GM19238 (cell line): ENCODE results near the gene NCOA3.

Source experiments
- DNase-seq: peaks from one replicate; pipeline ENCODE4 v3.0.0; 2011; ENCODE audit warnings: low spot score; ENCODE audit not compliant: insufficient read length

NCOA3 gene

DNA sequence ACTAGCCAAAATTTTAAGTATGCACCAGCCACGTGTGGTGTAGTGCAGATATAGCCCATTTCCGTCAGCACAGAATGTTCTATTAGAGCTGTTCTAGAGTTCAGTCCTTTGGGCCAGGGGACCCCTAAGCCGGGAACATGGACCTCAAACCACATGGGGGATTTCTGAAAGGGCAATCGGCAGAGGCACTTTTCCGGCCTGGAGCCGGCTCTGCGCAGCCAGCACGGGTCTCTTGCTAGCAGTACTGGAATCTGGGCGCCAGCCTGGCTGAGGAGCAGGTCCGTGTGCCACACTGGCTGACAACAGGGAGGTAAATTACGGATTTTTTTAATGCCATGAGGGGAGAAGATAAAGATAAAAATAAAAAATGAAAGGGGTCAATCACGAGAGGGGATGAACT, 163.1 kb downstream of the NCOA3 start:
- DNase-seq = no peak

DNA sequence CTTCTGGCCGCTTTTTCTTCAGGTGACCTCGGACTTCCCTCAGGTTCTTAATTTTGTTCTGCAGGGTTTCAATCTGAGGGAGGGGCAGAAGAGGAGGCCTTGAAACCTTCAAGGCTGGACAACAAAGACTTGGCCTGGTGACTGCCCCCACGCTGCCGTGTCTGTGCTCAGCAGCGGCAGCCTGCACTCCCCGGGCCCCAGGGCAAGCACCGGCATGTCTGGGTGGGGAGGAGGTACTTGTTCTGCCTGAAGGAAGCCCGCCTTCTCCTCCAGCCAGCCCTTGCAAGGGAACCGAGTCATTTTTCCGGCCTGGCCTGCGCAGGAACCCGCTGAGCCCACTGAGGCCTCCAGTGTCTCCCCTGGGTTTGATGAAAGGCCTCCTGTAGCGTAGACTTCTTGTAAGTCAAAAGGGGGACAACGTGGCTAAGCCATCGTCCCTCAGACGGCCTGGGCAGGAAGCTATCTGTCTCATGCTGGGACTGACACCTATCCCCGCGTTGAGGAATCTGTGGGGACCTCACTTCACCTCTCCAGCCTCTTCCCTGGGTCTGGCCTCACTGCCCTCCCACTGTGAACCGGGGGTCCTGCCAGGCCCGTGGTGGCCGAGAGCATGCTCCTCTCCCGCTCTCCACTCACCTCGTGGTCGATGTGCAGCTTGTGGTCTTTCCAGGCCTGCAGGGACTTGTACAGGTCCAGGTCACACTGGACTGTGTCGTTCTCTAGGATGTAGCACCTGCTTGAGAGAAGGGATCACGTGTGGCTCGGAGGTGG, 163.7 kb downstream of the NCOA3 start:
- no peak for DNase-seq

DNA sequence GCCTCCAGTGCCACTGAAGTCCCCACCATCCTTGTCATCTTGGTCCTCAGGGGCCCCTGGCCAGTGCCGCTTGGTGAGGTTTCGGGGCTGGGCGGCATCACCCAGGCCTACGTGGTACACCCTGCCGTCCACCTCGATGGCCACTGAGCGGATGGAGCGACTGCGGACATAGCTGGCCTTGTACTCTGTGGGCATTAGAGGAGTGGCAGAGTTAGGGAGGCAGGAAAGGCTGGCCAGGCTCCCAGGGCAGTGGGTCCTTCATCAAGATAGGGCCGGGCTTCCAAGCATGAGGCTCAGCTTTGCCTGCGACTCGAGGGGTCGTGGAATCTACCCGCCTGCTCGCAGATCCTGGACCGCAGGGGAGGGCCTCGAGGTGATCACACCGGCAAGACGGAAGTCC, 164.6 kb downstream of the NCOA3 start:
- no peak for DNase-seq

DNA sequence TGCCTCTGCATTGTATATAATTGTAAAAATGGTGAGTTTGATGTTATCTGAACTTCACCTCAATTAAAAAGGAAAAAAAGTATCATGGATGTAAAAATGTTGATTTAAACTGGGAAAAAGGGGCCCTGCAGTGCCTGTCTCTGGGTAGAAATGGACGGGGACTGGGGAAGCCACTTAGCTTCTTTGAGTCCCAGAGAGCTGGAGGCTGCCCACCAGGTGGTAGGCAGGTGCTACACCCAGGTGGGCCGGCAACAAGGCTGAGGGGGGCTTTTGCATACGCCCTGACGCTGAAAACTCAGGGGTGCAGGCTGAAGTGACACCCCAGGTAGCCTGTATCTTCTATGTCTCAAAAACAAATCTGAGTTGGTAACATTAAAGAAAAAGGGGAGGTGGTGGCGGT, 165.4 kb downstream of the NCOA3 start:
- DNase-seq = no peak

DNA sequence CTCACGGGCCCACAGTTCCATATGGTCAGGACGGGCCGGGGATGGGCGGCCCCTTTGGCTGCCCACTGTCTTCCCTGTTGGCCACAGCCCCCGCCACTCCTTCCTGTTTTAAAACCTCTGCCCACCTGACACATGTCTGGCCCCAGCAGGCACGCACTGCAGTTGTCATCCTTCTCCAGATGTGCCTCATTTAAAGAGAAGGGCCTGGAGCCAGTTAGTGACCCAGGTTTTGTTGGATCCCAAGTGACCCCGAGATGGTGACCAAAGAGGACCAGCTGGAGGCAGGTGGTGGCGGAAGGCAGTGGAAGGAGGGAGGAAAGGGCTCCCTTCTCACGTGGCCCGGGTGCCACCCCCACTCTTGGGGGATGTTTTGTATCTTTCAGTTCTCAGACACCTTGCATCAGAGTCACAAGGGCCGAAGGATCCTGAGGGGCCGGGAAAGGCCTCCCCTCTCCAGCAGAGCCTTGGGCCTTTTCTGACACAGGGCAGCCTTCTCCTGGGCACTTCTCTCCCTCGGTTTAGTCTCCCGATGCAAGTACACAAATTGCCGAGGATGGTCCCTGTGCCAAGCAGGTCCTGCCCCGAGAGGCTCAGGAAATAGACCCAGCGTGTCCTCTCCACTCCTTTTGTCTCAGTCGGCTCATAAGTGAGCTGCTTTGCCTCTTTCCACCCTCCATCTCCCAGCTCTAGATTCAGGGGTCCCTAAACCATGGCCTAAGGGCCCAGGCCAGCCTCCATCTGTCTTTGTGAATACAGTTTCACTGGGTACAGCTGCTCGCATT, 166.0 kb downstream of the NCOA3 start:
- no peak for DNase-seq

DNA sequence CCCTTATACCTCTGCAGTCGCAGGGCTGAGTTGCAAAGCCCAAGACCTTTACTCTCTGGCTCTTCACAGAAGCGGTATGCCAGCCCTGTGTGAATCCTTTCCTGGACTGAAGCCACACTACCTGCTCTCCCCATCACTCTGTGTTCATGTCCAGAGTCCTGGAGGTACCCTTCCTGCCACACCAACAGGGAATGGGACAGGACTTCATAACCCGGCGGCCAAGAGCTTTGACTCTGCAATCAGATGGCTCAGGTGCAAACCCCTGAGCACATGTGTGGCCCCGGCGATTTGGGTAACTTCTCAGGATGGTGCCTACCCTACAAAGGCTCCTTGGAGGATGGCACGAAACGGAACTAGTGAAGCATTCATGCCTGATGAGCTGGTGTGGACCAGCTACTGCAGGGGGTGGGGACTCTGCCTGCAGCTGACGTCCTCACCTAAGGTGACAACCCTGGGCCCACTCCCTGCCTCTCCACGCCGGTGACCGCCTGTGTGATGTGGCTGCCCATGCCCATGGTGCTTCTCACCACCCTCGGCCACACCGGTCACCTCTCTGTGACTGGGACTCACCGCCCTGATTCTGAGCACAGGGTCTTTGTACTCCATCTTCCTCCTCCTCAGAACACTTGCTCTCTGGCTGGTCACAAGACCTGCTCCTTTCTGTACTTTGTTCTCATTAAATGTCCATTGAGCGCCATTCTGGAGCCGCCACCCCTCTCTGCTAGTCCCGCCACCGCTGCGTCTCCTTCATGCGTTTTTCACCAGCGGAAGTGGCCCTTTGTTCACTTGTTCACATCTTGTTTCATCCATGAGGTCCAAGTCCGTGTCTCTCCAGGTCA, 166.8 kb downstream of the NCOA3 start:
- DNase-seq = no peak

DNA sequence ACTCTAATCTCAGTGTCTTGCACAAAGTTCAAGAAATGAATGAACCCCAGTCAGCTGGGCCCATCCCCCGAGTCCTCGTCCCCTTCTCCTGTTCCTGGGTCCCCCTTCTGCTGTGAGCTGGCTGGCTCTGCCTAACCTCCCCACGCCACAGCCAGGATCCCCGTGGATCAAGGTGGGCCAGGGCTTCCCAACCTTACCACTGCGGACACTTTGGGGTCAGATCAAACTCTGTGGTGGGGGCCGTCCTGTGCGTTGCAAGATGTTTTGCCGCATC, 167.4 kb downstream of the NCOA3 start:
- DNase-seq = no peak

DNA sequence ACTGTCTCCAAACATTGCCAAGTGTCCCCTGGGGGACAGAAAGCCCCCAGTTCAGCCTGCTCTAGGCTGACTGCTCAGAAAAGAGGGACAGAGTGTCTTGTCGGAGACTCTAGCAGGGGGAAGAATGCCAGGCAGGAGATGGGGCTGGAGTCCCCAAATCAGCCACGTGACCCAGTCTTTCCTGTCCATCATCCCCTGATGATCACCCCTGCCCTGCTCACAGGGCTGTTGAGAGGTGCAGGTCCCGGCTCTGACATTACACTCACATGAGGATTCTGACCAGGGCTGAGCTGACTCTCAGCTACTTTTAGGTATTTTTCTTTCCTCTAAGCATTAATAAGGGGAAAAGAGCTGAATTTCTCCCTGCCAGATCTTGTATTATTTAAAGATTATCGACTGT, 167.8 kb downstream of the NCOA3 start:
- no peak for DNase-seq

DNA sequence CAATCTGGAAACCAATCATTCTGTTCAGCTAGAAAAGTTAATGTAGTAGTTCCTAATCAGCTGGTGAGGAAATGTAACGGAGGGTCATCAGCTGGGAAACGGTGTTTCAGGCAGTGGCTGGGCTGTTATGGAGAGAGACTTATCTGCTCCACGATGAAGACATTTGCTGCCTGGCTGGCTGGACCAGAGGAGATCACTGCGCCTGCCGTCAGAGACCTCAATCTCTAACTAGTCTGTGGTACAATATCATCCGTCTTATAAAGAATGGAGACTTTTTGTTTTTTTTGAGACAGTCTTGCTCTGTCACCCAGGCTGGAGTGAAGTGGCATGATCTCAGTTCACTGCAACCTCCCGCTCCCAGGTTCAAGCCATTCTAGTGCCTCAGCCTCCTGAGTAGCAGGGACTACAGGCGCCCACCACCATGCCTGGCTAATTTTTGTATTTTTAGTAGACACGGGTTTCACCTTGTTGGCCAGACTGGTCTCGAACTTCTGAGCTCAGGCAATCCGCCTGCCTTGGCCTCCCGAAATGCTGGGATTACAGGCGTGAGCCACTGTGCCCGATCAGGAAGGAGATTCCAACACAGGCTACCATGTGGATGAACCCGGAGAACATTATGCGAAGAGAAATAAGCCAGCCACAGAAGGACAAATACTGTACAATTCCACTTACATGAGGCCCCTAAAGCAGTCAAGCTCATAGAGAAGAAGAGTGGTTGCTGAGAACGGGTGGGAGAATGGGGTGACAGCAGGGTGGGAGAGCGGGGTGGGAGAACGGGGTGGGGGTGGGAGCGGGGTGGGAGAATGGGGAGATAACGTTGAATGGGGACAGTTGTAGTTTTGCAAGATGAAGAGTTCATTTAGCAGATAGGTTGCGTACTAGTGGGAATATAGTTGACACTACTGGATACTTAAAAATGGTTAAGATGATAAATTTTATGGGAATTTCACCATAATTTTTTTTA, 168.5 kb downstream of the NCOA3 start:
- DNase-seq = no peak

DNA sequence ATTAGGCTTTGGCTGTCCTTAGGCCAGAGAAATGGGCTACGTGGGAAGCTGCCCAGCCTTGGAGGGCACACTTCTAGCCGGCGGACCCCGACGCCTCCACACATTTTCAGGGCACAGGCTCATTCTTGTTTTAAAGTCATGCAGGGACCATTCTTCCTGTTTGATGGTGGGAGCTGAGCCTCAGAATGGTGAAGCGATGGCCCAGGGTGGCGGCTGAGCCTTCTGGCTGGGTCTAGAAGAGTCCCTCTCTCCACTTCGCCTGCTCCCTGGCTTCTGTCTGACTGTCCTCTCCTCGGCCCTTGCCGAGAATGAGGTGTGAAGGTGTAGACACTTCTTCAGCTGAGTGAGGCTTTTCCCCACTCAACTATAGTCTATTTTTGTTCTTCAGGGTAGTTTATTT, 169.2 kb downstream of the NCOA3 start:
- DNase-seq = no peak

DNA sequence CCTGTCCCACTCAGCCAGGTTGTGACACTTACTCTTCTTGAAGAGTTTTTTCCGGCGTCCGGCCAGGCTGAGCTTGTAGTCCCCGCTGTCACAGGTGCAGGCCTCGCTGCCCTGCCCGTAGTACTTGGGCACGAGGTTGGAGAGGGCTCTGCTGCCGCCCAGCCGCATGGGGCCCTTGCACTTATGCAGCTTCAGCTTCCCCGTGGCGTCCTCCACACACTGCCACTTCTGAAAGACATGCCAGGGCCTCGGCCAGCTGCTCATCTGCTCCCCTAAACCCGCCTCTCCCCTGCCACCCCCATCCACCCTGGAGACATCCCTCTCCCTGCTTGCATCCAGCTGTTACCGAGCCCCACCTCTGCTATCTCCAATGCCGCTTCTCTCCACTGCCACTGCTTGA, 170.5 kb downstream of the NCOA3 start:
- no peak for DNase-seq

DNA sequence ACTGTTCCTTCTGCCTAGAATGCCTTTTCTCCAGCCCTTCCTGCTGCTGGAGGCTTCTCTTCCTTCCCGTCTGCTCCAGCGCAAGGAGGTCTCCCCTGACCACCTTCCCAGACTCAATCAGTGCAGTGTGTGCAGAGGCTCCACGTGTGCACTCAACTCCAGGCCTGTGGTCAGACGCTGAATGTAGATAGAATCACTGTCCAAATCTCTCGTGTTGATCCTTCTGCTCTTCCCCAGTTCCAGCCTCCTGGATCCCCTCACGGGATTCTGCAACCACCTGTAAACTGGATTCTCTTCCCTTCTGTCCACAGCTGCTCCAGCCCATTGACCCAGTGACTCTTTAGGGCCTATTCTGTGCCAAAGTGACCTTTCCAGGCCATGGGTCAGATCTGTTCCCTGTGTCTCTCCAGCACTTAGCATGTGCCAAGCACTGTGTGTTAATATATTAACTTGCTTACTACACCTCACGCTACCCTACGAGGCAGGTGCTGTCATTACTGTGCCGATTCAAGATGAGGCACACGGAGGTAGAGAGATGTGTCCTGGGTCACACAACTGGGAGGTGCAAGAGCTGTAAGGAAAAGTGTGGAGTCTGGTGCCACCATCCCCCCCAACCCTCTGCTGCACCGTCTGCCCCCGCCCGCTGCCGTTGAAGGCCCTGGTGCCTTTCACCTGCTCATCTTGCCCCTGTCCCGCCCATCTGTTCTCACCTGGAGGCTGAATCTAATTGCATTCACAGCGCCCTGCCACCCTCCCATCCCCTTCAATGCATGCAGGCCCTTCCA, 171.4 kb downstream of the NCOA3 start:
- DNase-seq = no peak

DNA sequence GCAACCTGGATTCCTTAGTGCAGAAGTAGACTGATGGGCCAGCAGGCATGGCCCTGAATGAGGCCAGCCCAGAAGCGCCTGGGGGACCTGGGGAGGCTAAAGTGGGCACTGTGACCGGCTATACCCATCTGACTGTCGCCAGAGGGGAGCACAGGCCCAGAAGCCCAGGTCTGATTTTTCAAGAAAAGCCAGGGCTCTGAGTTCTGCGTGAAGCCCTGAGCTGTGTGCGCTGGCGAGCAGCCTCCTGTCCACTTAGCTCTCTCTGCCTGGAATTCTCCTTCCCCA, 171.9 kb downstream of the NCOA3 start:
- DNase-seq = no peak

DNA sequence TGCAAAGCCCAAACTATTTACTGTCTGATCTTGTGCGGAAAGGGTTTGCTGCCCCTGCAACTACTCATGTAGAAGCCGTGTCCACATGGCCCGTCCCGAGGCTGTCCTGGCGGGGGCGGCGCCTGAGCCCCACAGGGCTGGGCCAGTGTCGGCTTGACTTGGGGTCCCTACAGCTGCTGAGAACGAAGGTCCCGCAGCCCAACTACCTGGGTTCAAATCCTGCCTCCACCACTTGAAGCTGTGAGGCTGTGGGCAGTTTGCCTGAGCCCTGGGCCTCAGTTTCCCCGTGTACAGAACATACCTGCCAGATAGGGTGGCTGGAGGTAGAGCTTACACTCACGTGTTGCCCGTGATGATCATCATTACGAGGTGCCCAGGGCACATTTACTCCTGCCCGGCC, 172.5 kb downstream of the NCOA3 start:
- no peak for DNase-seq

DNA sequence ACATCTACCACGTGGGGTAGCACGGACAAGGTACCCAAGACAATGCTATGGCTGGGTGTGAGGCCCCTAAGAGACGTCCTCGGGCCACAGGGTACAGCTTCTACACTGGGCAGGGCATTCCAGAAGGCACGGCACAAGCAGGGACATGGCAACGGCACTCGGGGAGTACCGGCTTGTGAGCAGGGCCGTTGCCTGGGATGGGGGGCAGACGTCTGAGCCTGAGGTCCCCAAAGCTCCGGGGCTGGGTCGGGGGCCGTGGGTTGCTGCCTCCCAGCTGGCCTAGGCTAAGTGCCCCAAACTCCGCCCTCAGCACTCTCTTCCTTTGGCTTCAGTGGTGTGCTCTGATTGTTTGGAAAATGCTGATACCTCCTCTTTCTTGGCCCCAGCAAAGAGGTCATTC, 173.0 kb downstream of the NCOA3 start:
- no peak for DNase-seq

DNA sequence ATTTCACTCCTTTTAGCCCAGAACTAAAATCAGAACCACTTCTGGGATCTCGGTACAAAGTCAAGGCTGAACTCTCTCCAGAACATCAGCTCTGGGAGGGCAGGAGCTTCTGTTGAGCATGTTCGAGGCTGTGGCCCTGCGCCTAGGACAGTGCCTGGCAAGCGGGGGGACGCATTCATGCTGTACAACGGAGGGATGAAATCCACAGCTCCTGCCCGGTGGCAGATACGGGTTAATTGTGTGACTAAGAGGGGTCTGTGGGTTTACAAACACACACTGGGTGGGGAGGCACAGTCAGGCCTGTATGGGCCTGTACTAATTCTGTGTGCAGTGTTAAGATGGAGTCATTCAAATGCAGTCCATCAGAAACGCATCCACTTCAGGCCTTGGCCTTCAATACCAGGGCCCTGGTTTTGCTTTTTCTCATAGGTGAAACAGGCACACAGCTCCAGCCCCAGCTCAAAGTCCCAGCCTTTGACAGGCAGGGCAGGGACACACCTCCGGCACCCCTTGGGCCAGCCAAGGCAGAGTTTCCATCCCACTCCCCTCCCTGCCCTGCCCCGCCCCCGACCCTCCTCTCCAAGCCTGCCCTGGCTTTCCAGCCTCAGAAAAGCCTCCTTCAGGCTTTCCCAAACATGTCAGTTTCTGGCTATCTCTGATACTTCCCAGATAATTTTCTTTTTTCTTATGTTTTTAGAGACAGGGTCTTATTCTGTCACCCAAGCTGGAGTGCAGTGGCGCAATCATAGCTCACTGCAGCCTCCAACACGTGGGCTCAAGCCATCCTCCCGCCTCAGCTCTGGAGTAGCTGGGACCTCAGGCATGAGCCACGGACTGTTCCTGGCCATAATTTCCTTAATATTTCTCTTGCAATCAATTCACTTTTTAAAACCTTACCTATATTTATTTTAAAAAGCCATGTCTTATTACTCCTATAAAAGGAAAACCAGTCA, 173.8 kb downstream of the NCOA3 start:
- no peak for DNase-seq

DNA sequence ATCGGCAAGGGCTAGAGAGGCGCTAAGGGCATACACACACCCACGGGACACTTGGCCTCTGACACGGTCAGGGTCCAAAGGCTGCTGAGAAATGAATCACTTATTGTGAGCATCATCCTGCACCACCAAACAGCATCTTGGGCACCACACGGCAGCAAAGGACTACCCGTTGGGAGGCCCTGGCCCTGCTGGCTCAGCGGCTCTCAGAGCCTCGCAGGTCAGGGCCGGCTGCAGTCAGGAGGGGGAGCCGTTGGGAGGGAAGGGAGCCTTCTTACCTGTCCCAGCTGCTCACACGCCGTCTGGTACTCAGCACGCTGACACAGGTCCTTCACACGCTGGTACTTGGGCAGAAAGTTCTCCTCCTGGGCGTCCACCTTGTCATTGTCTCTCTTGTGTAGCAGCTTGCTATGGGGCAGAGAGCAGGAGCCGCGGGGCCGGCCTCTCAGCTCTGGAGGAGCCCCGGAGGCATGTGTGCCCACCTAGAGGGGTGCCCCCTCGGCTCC, 174.6 kb downstream of the NCOA3 start:
- no peak for DNase-seq

DNA sequence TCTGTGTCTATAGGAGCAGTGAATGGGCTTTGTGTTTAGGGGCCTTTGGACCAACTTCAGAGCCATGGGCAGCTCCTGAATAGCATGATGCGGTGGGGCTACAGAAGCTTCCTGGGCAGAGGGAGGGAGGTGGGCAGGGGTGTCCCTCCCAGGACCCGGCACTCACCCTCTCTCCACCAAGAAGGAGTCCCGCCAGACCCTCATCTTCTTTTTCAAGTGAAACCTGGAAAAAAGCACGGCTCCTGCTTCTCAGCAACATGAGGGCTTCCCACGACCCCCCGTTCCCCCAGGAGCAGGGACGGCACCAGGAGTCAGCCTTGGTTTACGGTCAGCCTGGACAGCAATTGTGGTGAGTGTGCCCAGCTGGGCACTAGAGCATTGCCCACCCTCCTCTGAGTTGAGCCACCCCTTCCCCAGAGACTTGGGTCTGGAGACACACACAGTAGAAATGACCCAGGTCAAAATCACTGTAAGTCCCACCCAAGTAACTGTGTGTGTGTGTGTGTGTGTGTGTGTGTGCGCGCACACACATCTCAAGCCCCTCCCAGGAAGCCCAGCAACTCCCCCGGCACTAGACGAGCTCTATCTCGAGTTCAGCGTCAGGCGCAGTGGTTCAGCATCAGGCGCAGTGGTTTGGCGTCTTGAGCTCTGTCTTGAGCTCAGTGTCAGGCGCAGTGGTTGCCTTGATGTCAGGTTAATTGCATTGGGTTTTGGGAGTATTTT, 175.4 kb downstream of the NCOA3 start:
- no peak for DNase-seq
